Osteocyte (in vitro differentiated cells): ENCODE results near the gene DAB2IP. TPM values are rescaled to one million over a fixed set of nuclear protein-coding genes. Genes with fewer than 3 reads are reported as not detected.

Source experiments
- DNase-seq: peaks from one replicate; pipeline ENCODE4 v3.0.0; 2021; ENCODE audit warnings: mixed read lengths; ENCODE audit not compliant: unreplicated experiment; ENCODE audit errors: extremely low spot score
- H3K27ac Mint-ChIP-seq: one replicate; pipeline ENCODE4 v1.8.0; 2021; ENCODE audit warnings: mild to moderate bottlenecking, mixed read lengths; ENCODE audit not compliant: unreplicated experiment
- H3K27me3 Mint-ChIP-seq: one replicate; pipeline ENCODE4 v1.8.0; 2021; ENCODE audit warnings: mixed read lengths; ENCODE audit not compliant: unreplicated experiment
- H3K36me3 Mint-ChIP-seq: one replicate; pipeline ENCODE4 v1.8.0; 2021; ENCODE audit warnings: mixed read lengths; ENCODE audit not compliant: unreplicated experiment
- H3K4me1 Mint-ChIP-seq: one replicate; pipeline ENCODE4 v1.8.0; 2021; ENCODE audit warnings: mixed read lengths; ENCODE audit not compliant: unreplicated experiment
- H3K4me3 Mint-ChIP-seq: one replicate; pipeline ENCODE4 v1.8.0; 2021; ENCODE audit warnings: mild to moderate bottlenecking, moderate library complexity, mixed read lengths; ENCODE audit not compliant: unreplicated experiment
- H3K9me3 Mint-ChIP-seq: one replicate; pipeline ENCODE4 v1.8.0; 2021; ENCODE audit warnings: mixed read lengths; ENCODE audit not compliant: unreplicated experiment
- CTCF ChIP-seq: fragments of 200-600 bp; sonication (generic); IDR thresholded peaks from 2 replicates; pipeline ENCODE4 v1.5.0; 2021; ENCODE audit warnings: antibody characterized with exemption, mild to moderate bottlenecking, moderate library complexity
- total RNA-seq: library from RNA; stranded (reverse); gene quantifications from 2 replicates; pipeline ENCODE4 v1.2.1, GENCODE V29; 2021

Gene DAB2IP
- total RNA-seq, 1 donor from 2014 or later = 43.6 TPM

GRCh38 chr9:121662359-121662758, 10.9 kb downstream of the DAB2IP start:
- DNase-seq = no peak
- H3K4me3 Mint-ChIP-seq = no peak overlapping the region
- no peaks in the 10 kb centered on the region for H3K9me3 Mint-ChIP-seq
- peaks cover 8% of the 10 kb centered on the region for H3K36me3 Mint-ChIP-seq
- no peaks in the 10 kb centered on the region for H3K27me3 Mint-ChIP-seq
- TF ChIP-seq CTCF = no peak
- peaks cover 5% of the 10 kb centered on the region for H3K4me1 Mint-ChIP-seq
- no peak overlapping the region for H3K27ac Mint-ChIP-seq

GRCh38 chr9:121662891-121663580, 11.6 kb downstream of the DAB2IP start:
- peaks cover 11% of the 10 kb centered on the region for H3K36me3 Mint-ChIP-seq
- DNase-seq = no peak
- no peaks in the 10 kb centered on the region for H3K9me3 Mint-ChIP-seq
- no peaks in the 10 kb centered on the region for H3K27me3 Mint-ChIP-seq
- peaks cover 5% of the 10 kb centered on the region for H3K4me1 Mint-ChIP-seq
- no peak for TF ChIP-seq CTCF
- no peak overlapping the region for H3K4me3 Mint-ChIP-seq
- no peak overlapping the region for H3K27ac Mint-ChIP-seq

- Mint-ChIP-seq H3K4me1 (peaks cover 5% of the 10 kb centered on the region), H3K27me3 (no peaks in the 10 kb centered on the region), H3K36me3 (peaks cover 13% of the 10 kb centered on the region), H3K27ac (no peak overlapping the region), H3K4me3 (no peak overlapping the region), H3K9me3 (no peaks in the 10 kb centered on the region)
- DNase-seq = no peak
- TF ChIP-seq CTCF = no peak
Observed at GRCh38 chr9:121663591-121663990, 12.2 kb downstream of the DAB2IP start.

GRCh38 chr9:121666294-121666693, 14.9 kb downstream of the DAB2IP start:
- H3K4me3 Mint-ChIP-seq = no peak overlapping the region
- DNase-seq = no peak
- no peaks in the 10 kb centered on the region for H3K27me3 Mint-ChIP-seq
- H3K9me3 Mint-ChIP-seq = no peaks in the 10 kb centered on the region
- peaks cover 5% of the 10 kb centered on the region for H3K4me1 Mint-ChIP-seq
- H3K27ac Mint-ChIP-seq = no peak overlapping the region
- H3K36me3 Mint-ChIP-seq = peaks cover 15% of the 10 kb centered on the region
- no peak for TF ChIP-seq CTCF

- no peak for DNase-seq
- H3K27me3 Mint-ChIP-seq = no peaks in the 10 kb centered on the region
- no peak overlapping the region for H3K4me3 Mint-ChIP-seq
- H3K4me1 Mint-ChIP-seq = peaks cover 5% of the 10 kb centered on the region
- H3K9me3 Mint-ChIP-seq = no peaks in the 10 kb centered on the region
- peaks cover 15% of the 10 kb centered on the region for H3K36me3 Mint-ChIP-seq
- no peak for TF ChIP-seq CTCF
- H3K27ac Mint-ChIP-seq = no peak overlapping the region
Observed at GRCh38 chr9:121667214-121667613, 15.8 kb downstream of the DAB2IP start.
